ENCODE measurements around the gene UBQLN1. TPM values are rescaled to one million over a fixed set of nuclear protein-coding genes. Genes with fewer than 3 reads are reported as not detected.

The UBQLN1 gene
- total RNA-seq, 4 donors from 2014 or later: 112 to 123 (median 119) TPM

DNA sequence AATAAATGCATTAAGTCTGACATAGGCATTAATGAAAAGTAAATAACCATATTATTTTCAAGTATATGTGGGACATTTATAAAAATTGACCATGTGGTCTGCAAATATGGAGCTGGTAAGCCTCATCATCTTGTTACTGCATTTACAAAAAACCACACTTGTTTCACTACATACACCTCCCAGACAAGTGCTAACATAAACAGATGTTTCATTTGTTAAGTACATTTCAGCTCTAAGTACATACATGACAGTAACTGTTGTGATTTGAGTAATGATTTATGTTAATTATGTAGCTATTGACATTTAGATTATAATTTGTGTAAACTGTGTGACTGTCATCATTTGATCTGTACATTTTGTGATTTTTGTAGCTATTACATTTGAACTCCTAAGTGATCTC, 70.9 kb downstream of the UBQLN1 start:
- Histone ChIP-seq H3K36me3 (peaks cover 0 to 4% (median 0%) of the 10 kb centered on the region in 4 donors), H3K4me1 (no peaks in the 10 kb centered on the region), H3K9me3 (no peaks in the 10 kb centered on the region), H3K27me3 (no peaks in the 10 kb centered on the region), H3K27ac (replicated peaks in 1 of 4) (no peak overlapping the region), H3K4me3 (no peak overlapping the region)
- TF ChIP-seq EP300 (IDR thresholded peaks at IDR 0.05): no peak
- TF ChIP-seq, protein P1, sequence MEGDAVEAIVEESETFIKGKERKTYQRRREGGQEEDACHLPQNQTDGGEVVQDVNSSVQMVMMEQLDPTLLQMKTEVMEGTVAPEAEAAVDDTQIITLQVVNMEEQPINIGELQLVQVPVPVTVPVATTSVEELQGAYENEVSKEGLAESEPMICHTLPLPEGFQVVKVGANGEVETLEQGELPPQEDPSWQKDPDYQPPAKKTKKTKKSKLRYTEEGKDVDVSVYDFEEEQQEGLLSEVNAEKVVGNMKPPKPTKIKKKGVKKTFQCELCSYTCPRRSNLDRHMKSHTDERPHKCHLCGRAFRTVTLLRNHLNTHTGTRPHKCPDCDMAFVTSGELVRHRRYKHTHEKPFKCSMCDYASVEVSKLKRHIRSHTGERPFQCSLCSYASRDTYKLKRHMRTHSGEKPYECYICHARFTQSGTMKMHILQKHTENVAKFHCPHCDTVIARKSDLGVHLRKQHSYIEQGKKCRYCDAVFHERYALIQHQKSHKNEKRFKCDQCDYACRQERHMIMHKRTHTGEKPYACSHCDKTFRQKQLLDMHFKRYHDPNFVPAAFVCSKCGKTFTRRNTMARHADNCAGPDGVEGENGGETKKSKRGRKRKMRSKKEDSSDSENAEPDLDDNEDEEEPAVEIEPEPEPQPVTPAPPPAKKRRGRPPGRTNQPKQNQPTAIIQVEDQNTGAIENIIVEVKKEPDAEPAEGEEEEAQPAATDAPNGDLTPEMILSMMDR (IDR thresholded peaks at IDR 0.05): no peak
- intact Hi-C loops (cut with DNase I): no loop called here
- DNase-seq (ENCODE audit: extremely low spot score): no peak

DNA sequence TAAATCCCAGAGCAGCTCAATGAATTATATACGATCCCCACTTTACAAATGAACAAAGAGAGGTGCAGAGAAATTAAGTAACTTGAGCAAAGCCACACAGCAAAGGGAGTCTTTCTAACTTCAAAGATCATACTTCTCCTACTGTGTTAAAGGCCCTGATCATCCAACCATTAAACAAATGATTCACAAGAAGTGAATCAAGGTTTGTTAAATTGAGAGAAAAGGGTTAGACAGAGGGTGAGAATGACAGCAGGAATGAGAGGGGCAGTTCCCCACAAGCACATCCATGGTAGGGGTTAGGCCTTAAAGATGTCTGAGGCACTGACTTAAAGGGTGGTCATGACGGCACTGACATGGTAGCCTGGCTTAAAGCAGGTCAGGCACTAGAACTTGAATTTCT, 74.1 kb downstream of the UBQLN1 start:
- H3K27me3 ChIP-seq: no peaks in the 10 kb centered on the region
- DNase-seq (ENCODE audit: extremely low spot score): no peak
- whole genome bisulfite sequencing: 95% methylated on average over 2 of the region's 2 CpGs
- peaks cover 0 to 12% (median 4%) of the 10 kb centered on the region in 4 donors for H3K36me3 ChIP-seq
- peaks cover 0 to 3% (median 0%) of the 10 kb centered on the region in 4 donors for H3K4me1 ChIP-seq
- intact Hi-C loops (cut with DNase I): no loop called here
- no peak overlapping the region for H3K4me3 ChIP-seq
- no peak for TF ChIP-seq EP300 (IDR thresholded peaks at IDR 0.05)
- TF ChIP-seq, protein P1 (IDR thresholded peaks at IDR 0.05): no peak
- H3K9me3 ChIP-seq: no peaks in the 10 kb centered on the region
- no peak overlapping the region for H3K27ac ChIP-seq (replicated peaks in 1 of 4)

DNA sequence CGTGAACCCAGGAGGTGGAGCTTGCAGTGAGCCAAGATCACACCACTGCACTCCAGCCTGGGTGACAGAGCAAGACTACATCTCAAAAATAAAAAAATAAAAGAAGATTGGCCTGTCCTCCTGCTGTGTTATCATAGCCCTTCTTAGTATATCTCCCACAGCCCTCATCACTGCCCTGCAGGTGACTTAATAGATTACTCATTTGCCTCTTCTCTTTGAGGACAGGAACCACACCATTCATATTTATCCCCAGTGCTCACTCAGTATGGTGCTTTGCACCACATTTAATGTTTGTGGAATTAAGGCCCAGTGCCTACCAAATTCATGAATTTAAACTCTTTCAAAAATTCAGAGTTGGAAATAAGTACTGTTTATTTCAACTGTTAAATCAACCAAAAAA, 74.5 kb downstream of the UBQLN1 start:
- 100% methylated on average over 1 of the region's 1 CpG for whole genome bisulfite sequencing
- H3K27ac ChIP-seq (replicated peaks in 1 of 4): no peak overlapping the region
- DNase-seq (ENCODE audit: extremely low spot score): no peak
- no peak overlapping the region for H3K4me3 ChIP-seq
- no peaks in the 10 kb centered on the region for H3K27me3 ChIP-seq
- no peak for TF ChIP-seq POLR2AphosphoS5 (IDR thresholded peaks at IDR 0.05)
- no peak for TF ChIP-seq POLR2A (IDR thresholded peaks at IDR 0.05; ENCODE audit: low read depth)
- TF ChIP-seq, protein P1 (IDR thresholded peaks at IDR 0.05): no peak
- TF ChIP-seq EP300 (IDR thresholded peaks at IDR 0.05): no peak
- H3K4me1 ChIP-seq: peaks cover 0 to 3% (median 0%) of the 10 kb centered on the region in 4 donors
- H3K9me3 ChIP-seq: no peaks in the 10 kb centered on the region
- H3K36me3 ChIP-seq: peaks cover 0 to 17% (median 5%) of the 10 kb centered on the region in 4 donors
- intact Hi-C loops (cut with DNase I): no loop called here

DNA sequence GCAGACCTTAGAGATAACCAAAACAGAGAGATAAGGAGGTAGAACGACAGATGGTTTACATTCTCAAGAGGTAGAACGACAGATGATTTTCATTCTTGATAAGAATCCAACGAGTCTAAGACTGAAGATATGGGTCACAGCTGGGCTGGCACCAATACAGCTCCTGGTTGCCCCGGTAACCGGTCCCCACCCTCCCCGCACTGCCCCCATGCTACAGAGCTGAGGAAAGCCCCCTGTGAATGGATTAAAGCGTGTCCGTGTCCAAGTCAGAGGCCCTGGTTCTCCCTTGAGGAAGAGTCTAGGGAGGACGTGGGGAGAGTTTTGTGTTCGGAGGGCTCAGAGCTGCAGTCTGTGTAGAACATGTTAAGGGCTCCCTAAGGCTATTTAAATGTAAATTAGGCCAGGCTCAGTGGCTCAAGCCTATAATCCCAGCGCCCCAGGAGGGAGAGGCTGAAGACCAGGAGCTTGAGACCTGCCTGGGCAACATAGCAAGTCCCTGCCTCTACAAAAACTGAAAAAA, 76.8 kb downstream of the UBQLN1 start:
- Histone ChIP-seq H3K36me3 (peaks cover 0 to 32% (median 11%) of the 10 kb centered on the region in 4 donors), H3K4me3 (no peak overlapping the region), H3K27ac (replicated peaks in 1 of 4) (no peak overlapping the region), H3K27me3 (no peaks in the 10 kb centered on the region), H3K4me1 (peaks cover 0 to 3% (median 0%) of the 10 kb centered on the region in 4 donors), H3K9me3 (no peaks in the 10 kb centered on the region)
- intact Hi-C loops (cut with DNase I): no loop called here
- no peak for TF ChIP-seq POLR2AphosphoS5 (IDR thresholded peaks at IDR 0.05)
- TF ChIP-seq POLR2A (IDR thresholded peaks at IDR 0.05; ENCODE audit: low read depth): no peak
- TF ChIP-seq EP300 (IDR thresholded peaks at IDR 0.05): no peak
- TF ChIP-seq, protein P1 (IDR thresholded peaks at IDR 0.05): no peak
- 33% methylated on average over 11 of the region's 11 CpGs for WGBS
- DNase-seq (ENCODE audit: extremely low spot score): no peak

DNA sequence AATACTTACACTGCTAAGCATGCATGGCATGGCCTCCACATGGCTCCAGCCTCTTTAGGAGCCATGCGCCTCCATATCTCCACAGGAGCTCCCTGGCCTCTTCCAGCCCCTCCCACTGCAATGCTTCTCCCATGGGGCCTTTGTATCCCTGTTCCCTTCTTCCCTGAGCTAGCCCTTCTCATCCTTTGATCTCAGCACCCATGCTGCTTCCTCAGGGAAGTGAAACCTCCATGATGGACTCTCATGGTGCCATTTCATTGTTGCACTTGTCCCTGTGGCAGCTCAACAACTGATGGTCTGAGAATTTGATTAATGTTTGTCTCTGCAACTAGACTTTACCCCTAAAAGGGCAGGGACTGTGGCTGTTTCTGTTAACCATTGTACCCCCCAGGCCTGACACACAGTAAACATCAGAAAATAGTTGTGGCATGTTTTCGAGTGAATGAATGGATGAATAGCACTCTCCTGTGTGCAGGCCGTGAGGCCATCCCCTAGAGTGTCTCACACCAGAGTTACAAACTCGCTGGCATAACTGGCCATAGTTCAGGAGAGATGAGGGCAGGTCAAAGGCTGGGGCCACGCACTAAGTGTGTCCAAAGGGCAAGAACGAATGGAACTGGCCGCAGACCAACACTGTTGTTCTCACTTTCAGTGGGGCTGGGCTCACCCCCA, 78.2 kb downstream of the UBQLN1 start:
- DNase-seq (ENCODE audit: extremely low spot score): no peak
- no peak overlapping the region for H3K4me3 ChIP-seq
- 86% methylated on average over 7 of the region's 7 CpGs for WGBS
- intact Hi-C loops (cut with DNase I): no loop called here
- no peaks in the 10 kb centered on the region for H3K9me3 ChIP-seq
- peaks cover 0 to 29% (median 11%) of the 10 kb centered on the region in 4 donors for H3K36me3 ChIP-seq
- no peak overlapping the region for H3K27ac ChIP-seq (replicated peaks in 1 of 4)
- H3K27me3 ChIP-seq: no peaks in the 10 kb centered on the region
- peaks cover 0 to 3% (median 0%) of the 10 kb centered on the region in 4 donors for H3K4me1 ChIP-seq
- TF ChIP-seq POLR2A (IDR thresholded peaks at IDR 0.05; ENCODE audit: low read depth): no peak
- no peak for TF ChIP-seq POLR2AphosphoS5 (IDR thresholded peaks at IDR 0.05)
- no peak for TF ChIP-seq EP300 (IDR thresholded peaks at IDR 0.05)
- TF ChIP-seq, protein P1 (IDR thresholded peaks at IDR 0.05): no peak
